Thyroid gland (tissue), 4 donors: Measurements from ENCODE around the gene FLAD1. TPM values are rescaled to one million over a fixed set of nuclear protein-coding genes. Genes with fewer than 3 reads are reported as not detected.
A peak's percentile ranks its signal among the peaks of the same experiment; 100 is the strongest.

Experiments used
- DNase-seq, 2 donors: peaks; one replicate each; pipeline ENCODE4 v3.0.0-alpha.2; 2019
- H3K27ac ChIP-seq, 3 donors: fragments of 200-600 bp; sonication (generic); 1 replicate in 2 of 3; 2 replicates in 1 of 3; pipeline ENCODE4 v1.5.1; 2016 to 2019; ENCODE audit warnings: mild to moderate bottlenecking in 1 of 3, moderate library complexity in 1 of 3
- H3K27me3 ChIP-seq: fragments of 200-600 bp; sonication (generic); one replicate; pipeline ENCODE4 v1.5.1; 2019
- H3K36me3 ChIP-seq, 2 donors: fragments of 200-600 bp; sonication (generic); one replicate each; pipeline ENCODE4 v1.5.1; 2016 to 2019
- H3K4me1 ChIP-seq, 2 donors: fragments of 200-600 bp; sonication (generic); one replicate each; pipeline ENCODE4 v1.5.1; 2017 to 2019
- H3K4me3 ChIP-seq, 3 donors: fragments of 200-600 bp; sonication (generic); replicated peaks in 1 of 3; 1 replicate in 2 of 3; 2 replicates in 1 of 3; pipeline ENCODE4 v1.5.1; 2016; ENCODE audit warnings: mild to moderate bottlenecking in 1 of 3
- H3K9me3 ChIP-seq: fragments of 200-600 bp; sonication (generic); one replicate; pipeline ENCODE4 v1.5.1; 2017
- POLR2A ChIP-seq, 2 donors: fragments of 450-650 bp; IDR thresholded peaks; one replicate each; pipeline ENCODE4 v1.6.1; 2017; ENCODE audit warnings: antibody characterized with exemption in 2 of 2, mild to moderate bottlenecking in 2 of 2, moderate library complexity in 1 of 2
- WGBS, 2 donors: methylation state at CpG; one replicate each; pipeline ENCODE4 v1.1.5; 2017; 5-methylcytosine and 5-hydroxymethylcytosine counted together
- intact Hi-C: fragments of 100-400 bp; cut with DNase I; formaldehyde crosslinking; loops from one replicate; pipeline ENCODE4 v1.15.1; 2023
- total RNA-seq, 4 donors: library from RNA; depleted of rRNA; stranded (reverse); fragments of >200 nt; gene quantifications; one replicate each; pipeline ENCODE4 v1.2.3, GENCODE V29; 2016
- TF ChIP-seq, protein P1 (sequence below), 6 experiments: fragments of 200-600 bp in 3 of 6; fragments of 450-650 bp in 3 of 6; sonication (generic) in 3 of 6; IDR thresholded peaks; one replicate each; pipeline ENCODE4 v1.5.1; 2016 to 2019; ENCODE audit warnings: antibody characterized with exemption in 6 of 6, mild to moderate bottlenecking in 2 of 6, inconsistent platforms in 1 of 6, moderate library complexity in 1 of 6

FLAD1 gene
- total RNA-seq, 4 donors from 2014 or later: 24.1 to 39.3 (median 31.1) TPM

DNA sequence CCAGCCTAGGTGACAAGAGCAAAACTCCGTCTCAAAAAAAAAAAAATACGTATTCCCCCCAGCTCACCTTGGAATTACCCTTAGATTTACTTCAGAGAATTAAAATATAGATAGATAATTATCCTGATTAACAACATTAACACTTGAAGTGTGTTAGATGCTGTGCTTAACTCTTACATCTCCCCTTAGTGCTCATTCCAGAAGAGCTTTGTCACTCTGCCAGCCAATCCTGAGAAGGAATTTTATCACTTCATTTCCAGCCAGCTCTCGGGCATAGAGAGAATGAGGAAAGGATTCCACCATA is 11.0 kb upstream of the FLAD1 start:
- 68 to 69% methylated on average over 3 of the region's 3 CpGs for WGBS, 2 donors
- H3K4me1 ChIP-seq: peaks cover 37 to 60% of the 10 kb centered on the region in 2 donors
- no peak for TF ChIP-seq POLR2A (IDR thresholded peaks at IDR 0.05)
- TF ChIP-seq, protein P1, sequence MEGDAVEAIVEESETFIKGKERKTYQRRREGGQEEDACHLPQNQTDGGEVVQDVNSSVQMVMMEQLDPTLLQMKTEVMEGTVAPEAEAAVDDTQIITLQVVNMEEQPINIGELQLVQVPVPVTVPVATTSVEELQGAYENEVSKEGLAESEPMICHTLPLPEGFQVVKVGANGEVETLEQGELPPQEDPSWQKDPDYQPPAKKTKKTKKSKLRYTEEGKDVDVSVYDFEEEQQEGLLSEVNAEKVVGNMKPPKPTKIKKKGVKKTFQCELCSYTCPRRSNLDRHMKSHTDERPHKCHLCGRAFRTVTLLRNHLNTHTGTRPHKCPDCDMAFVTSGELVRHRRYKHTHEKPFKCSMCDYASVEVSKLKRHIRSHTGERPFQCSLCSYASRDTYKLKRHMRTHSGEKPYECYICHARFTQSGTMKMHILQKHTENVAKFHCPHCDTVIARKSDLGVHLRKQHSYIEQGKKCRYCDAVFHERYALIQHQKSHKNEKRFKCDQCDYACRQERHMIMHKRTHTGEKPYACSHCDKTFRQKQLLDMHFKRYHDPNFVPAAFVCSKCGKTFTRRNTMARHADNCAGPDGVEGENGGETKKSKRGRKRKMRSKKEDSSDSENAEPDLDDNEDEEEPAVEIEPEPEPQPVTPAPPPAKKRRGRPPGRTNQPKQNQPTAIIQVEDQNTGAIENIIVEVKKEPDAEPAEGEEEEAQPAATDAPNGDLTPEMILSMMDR (IDR thresholded peaks at IDR 0.05): no peak
- H3K9me3 ChIP-seq: no peaks in the 10 kb centered on the region
- DNase-seq: no peak
- H3K27ac ChIP-seq: peak overlapping the region; percentile 95 to 99 (median 98)
- intact Hi-C loops: loop anchor here (5.0 kb wide), 1 partner anchor 80 kb away; the partner anchor contains the start of gene ADAM15
- H3K27me3 ChIP-seq: no peaks in the 10 kb centered on the region
- peak overlapping the region in 1 of 3 donors; percentile 51 for H3K4me3 ChIP-seq
- peaks cover 9 to 10% of the 10 kb centered on the region in 2 donors for H3K36me3 ChIP-seq

DNA sequence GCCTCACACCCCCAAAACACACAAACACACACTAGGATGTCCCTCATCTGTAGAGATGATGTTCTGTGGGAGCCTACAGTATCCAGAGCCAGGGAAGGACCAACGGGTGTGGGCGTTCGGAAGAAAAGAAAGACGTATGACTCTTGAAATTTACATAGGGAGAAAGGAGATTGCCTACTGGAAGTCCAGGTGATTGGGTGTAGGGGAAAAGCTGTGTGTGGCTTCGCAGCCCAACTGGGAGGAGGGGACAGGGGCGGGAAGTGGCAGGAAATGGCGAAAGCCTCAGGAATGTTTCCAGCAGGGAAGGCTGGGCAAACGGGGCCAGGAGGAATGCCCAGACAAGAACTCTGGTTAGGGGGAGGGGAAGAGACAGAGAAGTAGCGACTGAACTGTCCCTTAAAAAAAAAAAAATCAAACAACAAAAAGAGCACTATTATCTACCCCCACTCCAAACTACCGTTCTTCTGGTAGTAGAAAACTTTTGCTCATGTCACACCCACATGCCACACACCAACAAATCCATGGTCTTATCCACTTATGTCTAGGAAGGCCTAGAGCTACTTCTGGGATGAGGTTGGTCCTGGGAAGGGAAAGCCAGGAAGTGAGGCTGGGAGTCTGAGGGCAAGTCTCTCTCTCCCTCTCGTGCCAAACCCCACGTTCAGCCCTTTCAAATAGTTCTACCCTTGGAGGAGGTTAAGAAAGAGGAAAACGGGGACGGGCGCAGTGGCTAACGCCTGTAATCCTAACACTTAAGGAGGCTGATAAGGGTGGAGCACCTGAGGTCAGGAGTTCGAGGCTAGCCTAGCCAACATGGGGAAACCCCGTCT is 10.4 kb upstream of the FLAD1 start:
- peak; percentile 62 to 68 for DNase-seq
- Histone ChIP-seq H3K27me3 (no peaks in the 10 kb centered on the region), H3K4me1 (peaks cover 37 to 60% of the 10 kb centered on the region in 2 donors), H3K36me3 (peaks cover 3 to 5% of the 10 kb centered on the region in 2 donors), H3K9me3 (no peaks in the 10 kb centered on the region), H3K4me3 (peak overlapping the region in 1 of 3 donors; percentile 51), H3K27ac (peak overlapping the region; percentile 95 to 99 (median 98))
- 34 to 35% methylated on average over 18 of the region's 18 CpGs for WGBS, 2 donors
- intact Hi-C loops: loop anchor here (5.0 kb wide), 1 partner anchor 80 kb away; the partner anchor contains the start of gene ADAM15
- TF ChIP-seq POLR2A (IDR thresholded peaks at IDR 0.05): no peak
- TF ChIP-seq, protein P1 (IDR thresholded peaks at IDR 0.05): no peak

DNA sequence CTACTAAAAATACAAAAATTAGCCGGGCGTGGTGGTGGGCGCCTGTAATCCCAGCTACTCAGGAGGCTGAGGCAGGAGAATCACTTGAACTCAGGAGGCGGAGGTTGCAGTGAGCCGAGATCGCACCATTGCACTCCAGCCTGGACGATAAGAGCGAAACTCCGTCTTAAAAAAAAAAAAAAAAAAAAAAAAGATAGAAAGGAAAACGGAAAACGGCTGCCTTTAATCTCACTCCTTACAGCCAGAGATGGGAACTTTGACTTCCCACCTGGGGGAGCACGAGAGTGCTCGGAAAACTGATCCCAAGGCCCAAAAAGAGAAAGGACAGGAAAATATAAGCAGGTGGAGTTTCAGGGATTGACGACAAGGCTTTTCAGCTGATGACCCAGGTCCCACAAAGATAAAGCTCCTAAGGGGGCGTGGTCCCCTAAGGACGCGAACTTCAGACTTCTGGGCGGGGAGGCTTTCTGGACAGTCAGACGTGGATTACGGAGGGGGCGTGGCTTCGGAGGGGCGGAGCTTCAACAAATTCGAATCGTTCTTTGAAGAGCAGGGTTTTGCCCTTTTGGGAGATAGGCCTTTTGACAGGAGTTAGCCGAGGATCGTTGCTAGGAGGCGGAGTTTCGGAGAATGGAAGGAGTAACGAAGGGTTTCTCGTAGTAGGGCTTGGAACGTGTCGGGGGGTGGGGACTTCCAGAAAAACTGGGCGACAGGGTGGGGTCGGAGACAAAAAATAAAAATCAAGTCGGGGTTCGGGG is 9.6 kb upstream of the FLAD1 start:
- TF ChIP-seq, protein P1 (IDR thresholded peaks at IDR 0.05): peak in 4 of 6 experiments; percentile 10 to 32 (median 24)
- peak in 1 of 2 donors; percentile 44 for TF ChIP-seq POLR2A (IDR thresholded peaks at IDR 0.05)
- Histone ChIP-seq H3K36me3 (no peaks in the 10 kb centered on the region), H3K27ac (peak overlapping the region; percentile 95 to 99 (median 98)), H3K4me1 (peaks cover 37 to 58% of the 10 kb centered on the region in 2 donors), H3K9me3 (no peaks in the 10 kb centered on the region), H3K4me3 (peak overlapping the region; percentile 2 to 73 (median 51)), H3K27me3 (no peaks in the 10 kb centered on the region)
- intact Hi-C loops: loop anchor here (5.0 kb wide), 1 partner anchor 79 kb away; the partner anchor contains the start of gene ADAM15
- WGBS, 2 donors: 3 to 5% methylated on average over 37 of the region's 37 CpGs
- peak; percentile 97 to 98 for DNase-seq

DNA sequence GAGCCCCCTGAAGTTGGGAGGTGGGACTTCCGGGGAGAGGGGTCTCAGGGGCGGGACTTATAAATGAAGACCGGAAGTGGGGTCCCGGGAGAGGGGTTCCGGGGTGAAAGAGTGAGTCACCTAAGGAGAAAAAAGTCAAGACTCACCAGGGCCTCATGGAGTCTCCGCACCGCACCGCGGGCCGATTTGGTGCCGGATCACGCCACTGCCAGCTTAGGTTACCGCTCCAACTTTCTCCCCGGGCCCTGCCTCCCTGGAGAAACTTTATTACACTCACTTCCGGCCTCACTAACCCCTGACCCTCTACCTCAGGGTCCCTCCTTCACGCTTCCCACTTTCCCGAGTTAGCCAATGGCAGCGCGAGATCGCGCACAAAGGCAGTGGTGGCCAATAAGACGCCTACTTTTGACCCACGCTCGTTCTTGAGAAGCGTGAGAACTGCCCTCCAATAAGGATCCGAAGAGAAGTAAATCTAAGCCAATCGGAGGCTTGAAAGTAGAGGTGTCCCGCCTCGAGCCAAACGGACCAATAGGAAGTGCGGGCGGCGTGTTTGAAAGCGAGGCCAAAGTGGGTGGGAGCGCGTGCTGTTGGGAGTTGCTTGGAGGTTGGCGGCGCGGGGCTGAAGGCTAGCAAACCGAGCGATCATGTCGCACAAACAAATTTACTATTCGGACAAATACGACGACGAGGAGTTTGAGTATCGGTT is 8.9 kb upstream of the FLAD1 start, which contains the start of gene CKS1B:
Gene CKS1B (plus strand): TSS at position 580 of the 706 bp plus-strand sequence. CDS start 65 bp downstream, at position 645.
- 0 to 1% methylated on average over 39 to 47 of the region's 47 CpGs for WGBS, 2 donors
- Histone ChIP-seq H3K36me3 (no peaks in the 10 kb centered on the region), H3K27me3 (no peaks in the 10 kb centered on the region), H3K4me1 (peaks cover 37 to 51% of the 10 kb centered on the region in 2 donors), H3K27ac (peak within 1 kb of the TSS; percentile 95 to 99 (median 98)), H3K4me3 (peak within 1 kb of the TSS; percentile 16 to 73 (median 51)), H3K9me3 (no peaks in the 10 kb centered on the region)
- intact Hi-C loops: loop anchor here (5.0 kb wide), 1 partner anchor 78 kb away; the partner anchor contains the start of gene ADAM15
- DNase-seq: peak; percentile 97 to 98
- TF ChIP-seq, protein P1 (IDR thresholded peaks at IDR 0.05): no peak
- TF ChIP-seq POLR2A (IDR thresholded peaks at IDR 0.05): peak in 1 of 2 donors; percentile 55
